Mesendoderm (in vitro differentiated cells): Measurements from ENCODE around the gene TRPV5.
A peak's percentile ranks its signal among the peaks of the same experiment; 100 is the strongest.

Experiments used
- DNase-seq: peaks from one replicate; pipeline ENCODE4 v3.0.0; 2013
- H2AK5ac ChIP-seq: 2 replicates; pipeline ENCODE4 v1.6.1; 2013; ENCODE audit warnings: low read length, inconsistent platforms
- H2BK120ac ChIP-seq: 2 replicates; pipeline ENCODE4 v1.6.1; 2013; ENCODE audit warnings: low read depth, mild to moderate bottlenecking, low read length, moderate library complexity, mixed read lengths
- H2BK15ac ChIP-seq: replicated peaks from 2 replicates; pipeline ENCODE4 v1.6.1; 2013; ENCODE audit warnings: low read depth, mild to moderate bottlenecking, moderate library complexity
- H2BK5ac ChIP-seq: 2 replicates; pipeline ENCODE4 v1.6.1; 2013; ENCODE audit warnings: low read length, inconsistent platforms
- H3K18ac ChIP-seq: 2 replicates; pipeline ENCODE4 v1.6.1; 2013; ENCODE audit warnings: mild to moderate bottlenecking, low read length, mixed read lengths
- H3K23ac ChIP-seq: one replicate; pipeline ENCODE4 v1.6.1; 2013; ENCODE audit warnings: low read length
- H3K27ac ChIP-seq: 2 replicates; pipeline ENCODE4 v1.5.1; 2013; ENCODE audit warnings: low read depth, mild to moderate bottlenecking, inconsistent platforms, low read length, moderate library complexity
- H3K27me3 ChIP-seq: 2 replicates; pipeline ENCODE4 v1.6.1; 2013; ENCODE audit warnings: low read length, control low read depth, mild to moderate bottlenecking, inconsistent platforms; ENCODE audit not compliant: insufficient read depth, poor library complexity
- H3K36me3 ChIP-seq: 2 replicates; pipeline ENCODE4 v1.6.1; 2013; ENCODE audit warnings: low read length, inconsistent platforms; ENCODE audit not compliant: control insufficient read depth, insufficient read depth
- H3K4ac ChIP-seq: one replicate; pipeline ENCODE4 v1.6.1; 2013; ENCODE audit warnings: low read depth, mild to moderate bottlenecking, low read length, moderate library complexity
- H3K4me1 ChIP-seq: 2 replicates; pipeline ENCODE4 v1.6.1; 2013; ENCODE audit warnings: low read depth, low read length, inconsistent platforms; ENCODE audit not compliant: control insufficient read depth
- H3K4me2 ChIP-seq: 2 replicates; pipeline ENCODE4 v1.6.1; 2013; ENCODE audit warnings: low read length
- H3K4me3 ChIP-seq: 2 replicates; pipeline ENCODE4 v1.5.1; 2013; ENCODE audit warnings: mild to moderate bottlenecking, low read length
- H3K56ac ChIP-seq: one replicate; pipeline ENCODE4 v1.6.1; 2013; ENCODE audit warnings: low read length
- H3K79me1 ChIP-seq: 2 replicates; pipeline ENCODE4 v1.6.1; 2013; ENCODE audit warnings: low read length, inconsistent platforms
- H3K79me2 ChIP-seq: 2 replicates; pipeline ENCODE4 v1.6.1; 2013; ENCODE audit warnings: mild to moderate bottlenecking, low read length; ENCODE audit not compliant: control insufficient read depth, insufficient read depth
- H3K9ac ChIP-seq: 2 replicates; pipeline ENCODE4 v1.6.1; 2013; ENCODE audit warnings: low read length, inconsistent platforms
- H4K5ac ChIP-seq: one replicate; pipeline ENCODE4 v1.6.1; 2013; ENCODE audit warnings: low read length
- H4K8ac ChIP-seq: one replicate; pipeline ENCODE4 v1.6.1; 2013; ENCODE audit warnings: low read depth, mild to moderate bottlenecking, control low read depth, low read length, moderate library complexity
- WGBS: extraction: QIAGEN DNeasy Blood & Tissue Kit; methylation state at CpG from one replicate; pipeline ENCODE4 v1.1.7; 2013; ENCODE audit warnings: low lambda C conversion rate, missing lambda C conversion rate; ENCODE audit not compliant: insufficient coverage; ENCODE audit errors: extremely low coverage; 5-methylcytosine and 5-hydroxymethylcytosine counted together

Gene TRPV5

GRCh38 chr7:142880876-142881505, 52.6 kb downstream of the TRPV5 start:
- Histone ChIP-seq H2BK15ac (no peak overlapping the region), H3K4me2 (no peak overlapping the region), H4K5ac (no peak overlapping the region), H4K8ac (no peak overlapping the region), H2BK5ac (no peak overlapping the region), H3K79me2 (no peaks in the 10 kb centered on the region), H3K27ac (no peak overlapping the region), H3K27me3 (no peaks in the 10 kb centered on the region), H3K4ac (no peak overlapping the region), H3K23ac (no peak overlapping the region), H3K4me3 (no peak overlapping the region), H2BK120ac (no peak overlapping the region), H3K9ac (no peak overlapping the region), H3K79me1 (no peaks in the 10 kb centered on the region), H3K18ac (no peak overlapping the region), H3K56ac (no peak overlapping the region), H3K4me1 (no peaks in the 10 kb centered on the region), H3K36me3 (no peaks in the 10 kb centered on the region), H2AK5ac (no peak overlapping the region)
- peak; percentile 72 for DNase-seq
- WGBS, result no CpG with 5 or more reads among the region's 8 CpGs

GRCh38 chr7:142879060-142879459, 54.5 kb downstream of the TRPV5 start:
- H3K18ac ChIP-seq, result no peak overlapping the region
- H4K5ac ChIP-seq, result no peak overlapping the region
- no peak overlapping the region for H2BK5ac ChIP-seq
- H3K4me2 ChIP-seq, result no peak overlapping the region
- H3K4me1 ChIP-seq, result no peaks in the 10 kb centered on the region
- no peak overlapping the region for H3K23ac ChIP-seq
- H3K56ac ChIP-seq, result no peak overlapping the region
- H3K36me3 ChIP-seq, result no peaks in the 10 kb centered on the region
- no peak overlapping the region for H3K9ac ChIP-seq
- H2BK15ac ChIP-seq, result no peak overlapping the region
- H2AK5ac ChIP-seq, result no peak overlapping the region
- no peak overlapping the region for H3K4ac ChIP-seq
- no peak overlapping the region for H4K8ac ChIP-seq
- no peak overlapping the region for H2BK120ac ChIP-seq
- no peak overlapping the region for H3K27ac ChIP-seq
- H3K79me2 ChIP-seq, result no peaks in the 10 kb centered on the region
- no peaks in the 10 kb centered on the region for H3K79me1 ChIP-seq
- H3K27me3 ChIP-seq, result no peaks in the 10 kb centered on the region
- H3K4me3 ChIP-seq, result no peak overlapping the region
- DNase-seq, result no peak
- WGBS, result no CpG with 5 or more reads among the region's 5 CpGs

GRCh38 chr7:142878315-142878714, 55.2 kb downstream of the TRPV5 start:
- no peaks in the 10 kb centered on the region for H3K36me3 ChIP-seq
- H3K9ac ChIP-seq, result no peak overlapping the region
- no peak overlapping the region for H3K4ac ChIP-seq
- no CpG with 5 or more reads among the region's 3 CpGs for WGBS
- no peak overlapping the region for H2BK5ac ChIP-seq
- H3K4me2 ChIP-seq, result no peak overlapping the region
- H2AK5ac ChIP-seq, result no peak overlapping the region
- no peaks in the 10 kb centered on the region for H3K79me2 ChIP-seq
- H3K18ac ChIP-seq, result no peak overlapping the region
- H3K4me3 ChIP-seq, result no peak overlapping the region
- DNase-seq, result no peak
- no peak overlapping the region for H3K56ac ChIP-seq
- H3K27ac ChIP-seq, result no peak overlapping the region
- no peak overlapping the region for H2BK120ac ChIP-seq
- H3K27me3 ChIP-seq, result no peaks in the 10 kb centered on the region
- H4K5ac ChIP-seq, result no peak overlapping the region
- no peaks in the 10 kb centered on the region for H3K79me1 ChIP-seq
- H4K8ac ChIP-seq, result no peak overlapping the region
- no peak overlapping the region for H3K23ac ChIP-seq
- H2BK15ac ChIP-seq, result no peak overlapping the region
- H3K4me1 ChIP-seq, result no peaks in the 10 kb centered on the region

GRCh38 chr7:142876991-142877910, 56.3 kb downstream of the TRPV5 start:
- Histone ChIP-seq H2BK15ac (no peak overlapping the region), H2BK5ac (no peak overlapping the region), H3K36me3 (no peaks in the 10 kb centered on the region), H4K8ac (no peak overlapping the region), H3K4me3 (no peak overlapping the region), H4K5ac (no peak overlapping the region), H3K9ac (no peak overlapping the region), H2BK120ac (no peak overlapping the region), H3K23ac (no peak overlapping the region), H3K18ac (no peak overlapping the region), H3K56ac (no peak overlapping the region), H3K79me2 (no peaks in the 10 kb centered on the region), H3K79me1 (no peaks in the 10 kb centered on the region), H3K27me3 (no peaks in the 10 kb centered on the region), H3K4me2 (no peak overlapping the region), H2AK5ac (no peak overlapping the region), H3K4ac (no peak overlapping the region), H3K4me1 (no peaks in the 10 kb centered on the region), H3K27ac (no peak overlapping the region)
- DNase-seq, result no peak
- no CpG with 5 or more reads among the region's 18 CpGs for WGBS

GRCh38 chr7:142876236-142876960, 57.1 kb downstream of the TRPV5 start:
- H3K79me2 ChIP-seq, result no peaks in the 10 kb centered on the region
- no peak overlapping the region for H3K23ac ChIP-seq
- H3K4ac ChIP-seq, result no peak overlapping the region
- WGBS, result no CpG with 5 or more reads among the region's 9 CpGs
- no peaks in the 10 kb centered on the region for H3K27me3 ChIP-seq
- no peak overlapping the region for H2BK120ac ChIP-seq
- H4K5ac ChIP-seq, result no peak overlapping the region
- no peak overlapping the region for H3K56ac ChIP-seq
- H3K4me1 ChIP-seq, result no peaks in the 10 kb centered on the region
- H3K27ac ChIP-seq, result no peak overlapping the region
- H3K18ac ChIP-seq, result no peak overlapping the region
- no peak overlapping the region for H2BK5ac ChIP-seq
- H3K9ac ChIP-seq, result no peak overlapping the region
- no peaks in the 10 kb centered on the region for H3K36me3 ChIP-seq
- DNase-seq, result no peak
- H4K8ac ChIP-seq, result no peak overlapping the region
- H3K79me1 ChIP-seq, result no peaks in the 10 kb centered on the region
- no peak overlapping the region for H2AK5ac ChIP-seq
- no peak overlapping the region for H3K4me2 ChIP-seq
- H3K4me3 ChIP-seq, result no peak overlapping the region
- no peak overlapping the region for H2BK15ac ChIP-seq
